Measurements from ENCODE around the gene THEM4.

THEM4 gene

GRCh38 chr1:151837884-151838221 is 71.5 kb downstream of the THEM4 start:
- no peak for DNase-seq (ENCODE audit: low spot score)

- DNase-seq (ENCODE audit: low spot score): no peak
Measured at GRCh38 chr1:151837197-151837596, 72.1 kb downstream of the THEM4 start.

DNA sequence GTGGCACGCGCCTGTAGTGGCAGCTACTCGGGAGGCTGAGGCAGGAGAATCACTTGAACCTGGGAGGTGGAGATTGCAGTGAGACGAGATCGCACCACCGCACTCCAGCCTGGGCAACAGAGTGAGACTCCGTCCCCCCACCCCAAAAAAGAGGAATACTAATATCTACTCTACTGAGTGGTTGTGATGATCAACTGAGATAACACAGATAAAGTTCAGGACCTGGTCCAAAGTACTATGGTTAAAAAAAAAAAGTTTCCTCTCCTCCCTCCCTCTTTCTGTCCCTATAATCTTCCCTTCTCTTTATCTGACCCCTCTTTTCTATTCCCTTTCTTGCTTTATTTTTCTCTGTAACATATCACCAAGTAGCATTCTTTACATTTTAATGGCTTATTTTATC is 73.7 kb downstream of the THEM4 start:
- DNase-seq (ENCODE audit: low spot score): no peak

GRCh38 chr1:151834239-151834638 is 75.1 kb downstream of the THEM4 start:
- no peak for DNase-seq (ENCODE audit: low spot score)

GRCh38 chr1:151833172-151833900 is 76.0 kb downstream of the THEM4 start:
- no peak for DNase-seq (ENCODE audit: low spot score)

- no peak for DNase-seq (ENCODE audit: low spot score)
Measured at GRCh38 chr1:151832318-151832980, 76.9 kb downstream of the THEM4 start.

DNA sequence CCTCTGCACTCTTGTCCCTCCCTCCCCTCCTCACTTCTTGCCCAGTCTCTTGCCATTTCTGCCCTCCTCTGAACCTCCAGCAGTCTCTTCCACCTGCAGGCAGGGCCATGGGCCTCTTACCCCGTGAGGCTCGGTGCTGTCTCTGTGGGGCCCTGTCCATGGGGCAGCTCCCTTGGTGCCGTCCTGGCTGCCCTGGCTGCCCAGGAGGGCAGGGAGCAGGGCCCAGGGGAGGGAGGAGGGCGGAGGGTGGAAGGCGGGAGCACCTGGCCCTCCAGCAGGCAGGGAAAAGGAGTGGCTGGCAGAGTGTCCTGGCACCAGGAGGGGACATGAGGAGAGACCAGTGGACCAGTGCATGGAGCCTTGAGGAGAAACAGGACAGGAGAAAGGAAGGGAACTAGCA is 77.7 kb downstream of the THEM4 start, which contains the start of gene RORC:
Gene RORC (minus strand): TSS at position 198 of the 400 bp plus-strand sequence. CDS start 38 bp downstream, at position 160.
- DNase-seq (ENCODE audit: low spot score): no peak

DNA sequence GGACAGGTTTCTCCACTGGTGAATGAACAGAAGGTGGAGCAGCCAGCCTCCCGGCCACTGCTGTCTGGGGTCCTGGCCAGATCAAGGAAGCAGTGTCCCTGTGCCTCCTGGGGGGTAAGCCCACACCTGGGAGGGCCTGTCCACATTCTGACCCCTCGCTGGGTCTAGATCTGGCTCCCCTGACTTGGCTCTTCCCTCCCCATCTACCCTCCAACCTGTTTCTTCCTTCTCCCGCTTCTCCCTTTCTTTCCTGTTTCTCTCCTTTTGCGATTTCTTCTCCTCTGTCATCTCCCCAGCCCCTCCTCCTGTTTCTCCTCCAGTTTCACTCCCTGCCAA is 78.1 kb downstream of the THEM4 start:
- DNase-seq (ENCODE audit: low spot score): no peak

GRCh38 chr1:151830055-151830454 is 79.3 kb downstream of the THEM4 start:
- DNase-seq (ENCODE audit: low spot score): no peak

GRCh38 chr1:151829352-151830046 is 79.8 kb downstream of the THEM4 start:
- DNase-seq (ENCODE audit: low spot score): no peak

DNA sequence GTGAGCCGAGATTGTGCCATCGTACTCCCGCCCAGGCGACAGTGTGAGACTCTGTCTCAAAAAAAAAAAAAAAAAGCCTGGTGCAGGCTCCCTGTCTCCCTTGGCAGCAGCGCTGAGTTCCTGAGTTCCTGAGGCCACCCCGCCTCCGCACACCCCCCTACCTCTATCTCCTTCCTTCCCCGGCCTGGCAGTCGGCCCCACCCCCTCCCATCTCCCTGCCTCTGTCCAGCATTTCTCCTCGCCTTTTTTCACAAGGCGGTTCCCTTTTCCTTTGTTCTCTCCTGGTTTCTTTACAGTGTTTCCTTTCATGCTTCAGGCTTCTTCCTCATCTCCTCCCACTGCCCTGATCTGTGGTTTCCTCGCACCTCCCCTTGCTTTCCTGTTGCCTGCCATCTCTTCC is 80.4 kb downstream of the THEM4 start:
- DNase-seq (ENCODE audit: low spot score): no peak

GRCh38 chr1:151827853-151828252 is 81.5 kb downstream of the THEM4 start:
- DNase-seq (ENCODE audit: low spot score): no peak

DNA sequence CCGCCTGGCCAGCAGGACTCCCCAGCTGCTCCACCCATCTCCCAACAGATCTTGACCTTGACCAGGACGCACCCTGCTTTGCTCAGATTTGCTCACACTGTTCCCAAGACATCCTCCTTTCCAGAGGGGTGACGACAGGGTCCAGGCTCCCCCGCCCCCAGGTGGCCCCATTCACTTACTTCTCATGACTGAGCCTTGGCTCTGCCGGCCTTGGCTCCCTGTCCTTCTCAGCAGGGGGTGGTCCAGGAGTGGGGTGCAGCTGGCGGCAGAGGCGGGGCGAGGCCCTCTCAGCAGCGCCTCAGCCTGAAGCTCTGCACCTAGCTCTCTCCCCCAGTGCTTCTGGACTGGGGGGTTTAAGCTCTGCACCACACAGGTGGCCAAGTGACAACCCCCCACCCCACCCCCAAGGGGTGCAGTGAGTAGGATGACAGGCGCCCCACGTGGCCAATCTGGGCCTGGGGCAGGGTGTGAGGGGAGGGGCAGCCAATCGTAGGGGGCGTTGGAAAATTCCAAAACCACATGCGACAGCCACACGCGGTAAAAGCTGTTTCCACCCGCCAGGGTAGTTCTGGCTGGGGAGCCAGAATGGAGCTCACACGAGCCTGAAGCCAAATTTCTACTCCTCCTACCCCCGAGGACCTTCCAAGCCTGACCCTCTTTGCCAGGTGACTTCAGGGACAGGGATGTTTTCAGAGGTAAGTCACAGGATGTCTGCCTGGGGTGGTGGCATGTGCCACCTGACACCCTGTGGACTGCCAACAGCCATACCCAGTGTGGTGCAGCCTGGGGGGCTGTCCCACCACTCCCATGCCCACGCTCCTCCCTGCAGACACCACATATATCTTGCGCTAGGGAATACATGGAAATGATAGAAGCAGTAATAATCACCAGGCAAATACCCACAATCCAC is 83.3 kb downstream of the THEM4 start:
- no peak for DNase-seq (ENCODE audit: low spot score)

- DNase-seq (ENCODE audit: low spot score): no peak
Measured at GRCh38 chr1:151825204-151825603, 84.1 kb downstream of the THEM4 start.

Data from globus pallidus (tissue), 1 donor.